H1 (cell line): ENCODE measurements around the gene EPX. TPM values are rescaled to one million over a fixed set of nuclear protein-coding genes. Genes with fewer than 3 reads are reported as not detected.

Experiments
- CTCF ChIA-PET: fragments of 300-600 bp; sonication (Branson Sonifier 250); formaldehyde crosslinking; loops from one replicate; lab custom pipeline; 2021; ENCODE audit not compliant: partially characterized antibody; lab: Charles Lee
- POLR2A ChIA-PET: fragments of 300-600 bp; sonication (Branson Sonifier 250); formaldehyde crosslinking; loops from one replicate; lab custom pipeline; 2021; ENCODE audit warnings: inconsistent platforms; ENCODE audit not compliant: partially characterized antibody; lab: Charles Lee
- DNase-seq, 2 experiments: peaks; one replicate each; pipeline versions ENCODE4 v3.0.0 to v3.0.0-alpha.2; 2010 to 2022; ENCODE audit warnings: low spot score in 2 of 2, low read depth in 1 of 2, mixed read lengths in 1 of 2
- FAIRE-seq: peaks from 2 replicates; lab custom pipeline; 2011; peaks lifted over from hg19 to GRCh38; lab: Jason Lieb, UNC
- H2AFZ ChIP-seq: 2 replicates; pipeline ENCODE4 v1.8.1; 2012; ENCODE audit warnings: low read length, inconsistent platforms
- H2AK5ac ChIP-seq: 2 replicates; pipeline ENCODE4 v1.6.1; 2013; ENCODE audit warnings: low read depth, low read length
- H2BK120ac ChIP-seq: replicated peaks from 2 replicates; pipeline ENCODE3; 2013; ENCODE audit warnings: low read depth, low read length, inconsistent platforms
- H2BK12ac ChIP-seq: 2 replicates; pipeline ENCODE4 v1.6.1; 2013; ENCODE audit warnings: low read depth, low read length
- H2BK15ac ChIP-seq: 2 replicates; pipeline ENCODE4 v1.6.1; 2013; ENCODE audit warnings: low read length
- H2BK20ac ChIP-seq: 2 replicates; pipeline ENCODE4 v1.6.1; 2013; ENCODE audit warnings: low read length
- H2BK5ac ChIP-seq: 2 replicates; pipeline ENCODE4 v1.6.1; 2013; ENCODE audit warnings: low read depth, low read length
- H3K14ac ChIP-seq: 2 replicates; pipeline ENCODE4 v1.6.1; 2013; ENCODE audit warnings: inconsistent platforms; ENCODE audit not compliant: insufficient read length
- H3K18ac ChIP-seq: 2 replicates; pipeline ENCODE4 v1.6.1; 2013; ENCODE audit warnings: low read length; ENCODE audit errors: extremely low read depth
- H3K23ac ChIP-seq: 2 replicates; pipeline ENCODE4 v1.6.1; 2013; ENCODE audit warnings: inconsistent platforms; ENCODE audit not compliant: insufficient read length
- H3K23me2 ChIP-seq: 2 replicates; pipeline ENCODE4 v1.6.1; 2013; ENCODE audit warnings: low read depth, low read length
- H3K27ac ChIP-seq: 2 replicates; pipeline ENCODE4 v1.6.1; 2011; ENCODE audit warnings: low read depth, low read length, inconsistent platforms
- H3K27me3 ChIP-seq, 4 experiments: replicated peaks in 1 of 4; 1 replicate in 1 of 4; 2 replicates in 3 of 4; pipeline versions ENCODE4 v1.6.1 to v1.8.1; 2011 to 2013; ENCODE audit warnings: low read length in 3 of 4, mild to moderate bottlenecking in 3 of 4, inconsistent platforms in 2 of 4, mixed read lengths in 2 of 4, moderate library complexity in 1 of 4; ENCODE audit not compliant: control insufficient read depth in 3 of 4, insufficient read depth in 3 of 4; ENCODE audit errors: extremely low read depth in 1 of 4
- H3K36me3 ChIP-seq, 4 experiments: 2 replicates each; pipeline versions ENCODE4 v1.6.1 to v1.8.1; 2011 to 2013; ENCODE audit warnings: mild to moderate bottlenecking in 4 of 4, low read length in 3 of 4, moderate library complexity in 2 of 4, control low read depth in 1 of 4, inconsistent platforms in 1 of 4; ENCODE audit not compliant: insufficient read depth in 4 of 4, control insufficient read depth in 2 of 4
- H3K4ac ChIP-seq: replicated peaks from 2 replicates; pipeline ENCODE3; 2013; ENCODE audit warnings: low read length, low read depth, mixed read lengths, inconsistent platforms; ENCODE audit not compliant: insufficient read length
- H3K4me1 ChIP-seq, 4 experiments: replicated peaks in 1 of 4; 1 replicate in 1 of 4; 2 replicates in 3 of 4; pipeline versions ENCODE4 v1.6.1 to v1.8.1; 2011 to 2013; ENCODE audit warnings: low read length in 3 of 4, inconsistent platforms in 2 of 4, mixed read lengths in 1 of 4; ENCODE audit not compliant: insufficient read depth in 4 of 4, control insufficient read depth in 3 of 4
- H3K4me2 ChIP-seq, 2 experiments: 2 replicates each; pipeline versions ENCODE4 v1.6.1 to v1.8.1; 2011 to 2013; ENCODE audit warnings: low read depth in 2 of 2, low read length in 2 of 2, control low read depth in 1 of 2, inconsistent platforms in 1 of 2, mild to moderate bottlenecking in 1 of 2; ENCODE audit not compliant: insufficient read depth in 1 of 2
- H3K4me3 ChIP-seq, 4 experiments: fragments of 200-600, 300-600 bp in 1 of 4; sonication (generic), shearing (Covaris generic), sonication (Bioruptor Twin) in 1 of 4; 2 replicates each; pipeline versions ENCODE4 v1.5.1 to v1.8.1; 2011 to 2016; ENCODE audit warnings: low read length in 4 of 4, low read depth in 3 of 4, control low read depth in 2 of 4, inconsistent platforms in 2 of 4, mild to moderate bottlenecking in 2 of 4, mixed read lengths in 1 of 4, moderate library complexity in 1 of 4; ENCODE audit not compliant: insufficient read depth in 2 of 4; ENCODE audit errors: extremely low read depth in 1 of 4
- H3K56ac ChIP-seq: replicated peaks from 2 replicates; pipeline ENCODE3; 2013; ENCODE audit warnings: low read depth, mild to moderate bottlenecking, mixed read lengths, low read length, inconsistent platforms; ENCODE audit not compliant: insufficient read length
- H3K79me1 ChIP-seq: 2 replicates; pipeline ENCODE4 v1.6.1; 2013; ENCODE audit warnings: low read depth, low read length, control low read depth
- H3K79me2 ChIP-seq, 2 experiments: 2 replicates each; pipeline versions ENCODE4 v1.6.1 to v1.8.1; 2012 to 2013; ENCODE audit warnings: low read length in 2 of 2, mild to moderate bottlenecking in 2 of 2, inconsistent platforms in 1 of 2; ENCODE audit not compliant: insufficient read depth in 2 of 2, control insufficient read depth in 1 of 2
- H3K9ac ChIP-seq, 4 experiments: replicated peaks in 1 of 4; 1 replicate in 1 of 4; 2 replicates in 3 of 4; pipeline versions ENCODE4 v1.6.1 to v1.8.1; 2011 to 2013; ENCODE audit warnings: low read depth in 3 of 4, low read length in 3 of 4, control low read depth in 2 of 4, mild to moderate bottlenecking in 2 of 4, moderate library complexity in 2 of 4, inconsistent platforms in 1 of 4; ENCODE audit errors: extremely low read depth in 1 of 4
- H3K9me3 ChIP-seq, 2 experiments: 2 replicates each; pipeline versions ENCODE4 v1.6.1 to v1.8.1; 2012 to 2013; ENCODE audit warnings: mild to moderate bottlenecking in 2 of 2, moderate library complexity in 2 of 2, control low read depth in 1 of 2, inconsistent platforms in 1 of 2, low read depth in 1 of 2, low read length in 1 of 2, mixed read lengths in 1 of 2; ENCODE audit not compliant: insufficient read depth in 2 of 2
- H4K20me1 ChIP-seq, 2 experiments: replicated peaks in 1 of 2; 2 replicates each; pipeline versions ENCODE3 to v1.8.1; 2011 to 2013; ENCODE audit warnings: inconsistent platforms in 2 of 2, low read length in 2 of 2, mild to moderate bottlenecking in 1 of 2; ENCODE audit not compliant: insufficient read depth in 2 of 2, control insufficient read depth in 1 of 2
- H4K5ac ChIP-seq: 2 replicates; pipeline ENCODE4 v1.6.1; 2013; ENCODE audit warnings: low read length, low read depth, mixed read lengths, inconsistent platforms; ENCODE audit not compliant: insufficient read length
- H4K8ac ChIP-seq: 2 replicates; pipeline ENCODE4 v1.8.0; 2013; ENCODE audit warnings: mild to moderate bottlenecking, moderate library complexity, low read length, inconsistent platforms; ENCODE audit not compliant: insufficient read depth; ENCODE audit errors: extremely low read depth
- H4K91ac ChIP-seq: replicated peaks from 2 replicates; pipeline ENCODE3; 2013; ENCODE audit warnings: low read length, mixed read lengths, inconsistent platforms; ENCODE audit not compliant: insufficient read length
- BRCA1 ChIP-seq: IDR thresholded peaks from 2 replicates; pipeline ENCODE4 v1.6.1; 2012; ENCODE audit warnings: low read depth, low read length, improper control_type of control experiment
- CHD2 ChIP-seq: IDR thresholded peaks from 2 replicates; pipeline ENCODE4 v1.6.1; 2012; ENCODE audit warnings: low read length, improper control_type of control experiment
- KDM1A ChIP-seq: fragments of 200-600, 300-600 bp; sonication (generic); IDR thresholded peaks from 2 replicates; pipeline ENCODE4 v1.7.1; 2016; ENCODE audit warnings: mild to moderate bottlenecking, low read length, borderline replicate concordance
- POLR2AphosphoS5 ChIP-seq: IDR thresholded peaks from 2 replicates; pipeline ENCODE4 v1.6.1; 2011; ENCODE audit warnings: low read depth, low read length
- ZNF274 ChIP-seq: IDR thresholded peaks from 2 replicates; pipeline ENCODE4 v1.7.0; 2012; ENCODE audit warnings: low read length, borderline replicate concordance; ENCODE audit errors: extremely low read depth
- WGBS, 2 experiments: shearing (Covaris generic) in 1 of 2; methylation state at CpG; one replicate each; pipeline versions ENCODE4 v1.1.6 to v1.1.7; 2013 to 2015; ENCODE audit warnings: low lambda C conversion rate in 2 of 2, mixed read lengths in 2 of 2, inconsistent platforms in 1 of 2, low coverage in 1 of 2, missing lambda C conversion rate in 1 of 2; ENCODE audit not compliant: insufficient replicate concordance in 2 of 2, insufficient coverage in 1 of 2, insufficient read length in 1 of 2; ENCODE audit errors: extremely low coverage in 1 of 2, missing lambda C conversion rate in 1 of 2; 5-methylcytosine and 5-hydroxymethylcytosine counted together
- polyA plus RNA-seq, 7 experiments: library from polyadenylated mRNA; depleted of rRNA in 3 of 7; stranded (reverse) in 5 of 7; unstranded in 2 of 7; fragments of >200 nt in 5 of 7; fragments of 200-250 nt in 2 of 7; gene quantifications; 1 replicate in 5 of 7; 2 replicates in 1 of 7; 4 replicates in 1 of 7; pipeline versions ENCODE4 v1.2.1 to v1.2.3, GENCODE V29; 2011 to 2013; ENCODE audit warnings: missing spikeins in 2 of 7, mixed read lengths in 2 of 7
- total RNA-seq: library from RNA; stranded (reverse); fragmentation: NEBNext Ultra II Directional; extraction: Animal tissue kit (Norgen Biotek cat#: 25700); gene quantifications from 2 replicates; pipeline ENCODE4 v1.2.1, GENCODE V29; 2021
- TF ChIP-seq, protein P1 (sequence below): IDR thresholded peaks from 2 replicates; pipeline ENCODE4 v1.6.1; 2012; ENCODE audit warnings: low read length, inconsistent platforms
- TF ChIP-seq, protein P2 (sequence below): IDR thresholded peaks from 2 replicates; pipeline ENCODE4 v1.6.1; 2012; ENCODE audit warnings: inconsistent platforms
- TF ChIP-seq, protein P3 (sequence below): IDR thresholded peaks from 2 replicates; pipeline ENCODE4 v1.6.1; 2011; ENCODE audit warnings: low read length, improper control_type of control experiment

EPX gene
- total and polyA plus RNA-seq, 2 of the 8 experiments (the other 6 are each of a cell fraction or from before 2014, with no cell fraction given), result not detected

DNA sequence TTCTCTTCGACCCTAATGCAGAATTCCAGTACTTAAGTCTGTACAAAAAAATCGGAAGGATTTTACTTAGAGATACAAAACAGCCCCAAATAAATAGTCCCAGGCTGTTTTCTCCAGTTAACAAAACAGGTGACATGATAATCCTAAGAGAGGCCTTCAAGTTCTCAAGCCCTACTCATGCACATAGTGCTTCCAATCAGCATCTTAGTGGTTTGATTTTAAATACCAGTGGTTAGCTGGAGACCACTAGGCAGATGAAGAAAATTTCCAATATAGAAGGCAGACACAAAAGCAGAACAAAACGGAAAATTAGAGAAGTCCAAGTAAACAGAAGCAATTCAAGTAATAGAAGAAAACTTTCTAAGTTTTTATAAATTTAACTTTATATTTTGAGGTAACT, 31.0 kb upstream of the EPX start:
- H4K20me1 ChIP-seq, result no peaks in the 10 kb centered on the region
- H3K79me2 ChIP-seq, result no peaks in the 10 kb centered on the region
- no peak overlapping the region for H2BK120ac ChIP-seq
- no peak overlapping the region for H3K4ac ChIP-seq
- H3K23me2 ChIP-seq, result peaks cover 9% of the 10 kb centered on the region
- no peak overlapping the region for H2BK15ac ChIP-seq
- no peak overlapping the region for H3K9ac ChIP-seq
- ChIA-PET CTCF (no interaction called here), POLR2A (no interaction called here)
- no peak overlapping the region for H2AK5ac ChIP-seq
- no peak overlapping the region for H2BK5ac ChIP-seq
- H2BK12ac ChIP-seq, result no peak overlapping the region
- DNase-seq (no peak), FAIRE-seq (no peak)
- H3K9me3 ChIP-seq, result no peaks in the 10 kb centered on the region
- H4K5ac ChIP-seq, result no peak overlapping the region
- no peak overlapping the region for H3K56ac ChIP-seq
- H4K8ac ChIP-seq, result no peak overlapping the region
- no peak overlapping the region for H3K23ac ChIP-seq
- no peak overlapping the region for H4K91ac ChIP-seq
- no peak overlapping the region for H3K18ac ChIP-seq
- H3K4me3 ChIP-seq, result no peak overlapping the region
- H3K4me1 ChIP-seq, result peaks cover 0 to 9% (median 2%) of the 10 kb centered on the region in 4 experiments; a peak in 2 of 7 replicates
- WGBS, 2 experiments, result 85% methylated on average over 3 of the region's 3 CpGs; no CpG with 5 or more reads in 1 of the 2 experiments
- no peaks in the 10 kb centered on the region for H3K36me3 ChIP-seq
- TF ChIP-seq, protein P1, sequence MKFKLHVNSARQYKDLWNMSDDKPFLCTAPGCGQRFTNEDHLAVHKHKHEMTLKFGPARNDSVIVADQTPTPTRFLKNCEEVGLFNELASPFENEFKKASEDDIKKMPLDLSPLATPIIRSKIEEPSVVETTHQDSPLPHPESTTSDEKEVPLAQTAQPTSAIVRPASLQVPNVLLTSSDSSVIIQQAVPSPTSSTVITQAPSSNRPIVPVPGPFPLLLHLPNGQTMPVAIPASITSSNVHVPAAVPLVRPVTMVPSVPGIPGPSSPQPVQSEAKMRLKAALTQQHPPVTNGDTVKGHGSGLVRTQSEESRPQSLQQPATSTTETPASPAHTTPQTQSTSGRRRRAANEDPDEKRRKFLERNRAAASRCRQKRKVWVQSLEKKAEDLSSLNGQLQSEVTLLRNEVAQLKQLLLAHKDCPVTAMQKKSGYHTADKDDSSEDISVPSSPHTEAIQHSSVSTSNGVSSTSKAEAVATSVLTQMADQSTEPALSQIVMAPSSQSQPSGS, result no peak
- TF ChIP-seq CHD2 (no peak), BRCA1 (no peak), ZNF274 (no peak), POLR2AphosphoS5 (no peak), KDM1A (no peak)
- TF ChIP-seq, protein P2, sequence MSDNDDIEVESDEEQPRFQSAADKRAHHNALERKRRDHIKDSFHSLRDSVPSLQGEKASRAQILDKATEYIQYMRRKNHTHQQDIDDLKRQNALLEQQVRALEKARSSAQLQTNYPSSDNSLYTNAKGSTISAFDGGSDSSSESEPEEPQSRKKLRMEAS, result no peak
- TF ChIP-seq, protein P3, sequence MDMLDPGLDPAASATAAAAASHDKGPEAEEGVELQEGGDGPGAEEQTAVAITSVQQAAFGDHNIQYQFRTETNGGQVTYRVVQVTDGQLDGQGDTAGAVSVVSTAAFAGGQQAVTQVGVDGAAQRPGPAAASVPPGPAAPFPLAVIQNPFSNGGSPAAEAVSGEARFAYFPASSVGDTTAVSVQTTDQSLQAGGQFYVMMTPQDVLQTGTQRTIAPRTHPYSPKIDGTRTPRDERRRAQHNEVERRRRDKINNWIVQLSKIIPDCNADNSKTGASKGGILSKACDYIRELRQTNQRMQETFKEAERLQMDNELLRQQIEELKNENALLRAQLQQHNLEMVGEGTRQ, result no peak
- no peak overlapping the region for H3K4me2 ChIP-seq
- H3K79me1 ChIP-seq, result no peaks in the 10 kb centered on the region
- H2BK20ac ChIP-seq, result no peak overlapping the region
- no peak overlapping the region for H2AFZ ChIP-seq
- H3K14ac ChIP-seq, result no peak overlapping the region
- peaks cover 0 to 7% (median 3%) of the 10 kb centered on the region in 4 experiments; a peak in 5 of 7 replicates for H3K27me3 ChIP-seq
- H3K27ac ChIP-seq, result no peak overlapping the region
